ENCODE results near the gene PFKFB4.
A peak's percentile ranks its signal among the peaks of the same experiment; 100 is the strongest.

The PFKFB4 gene

GRCh38 chr3:48507256-48508061 is 49.1 kb downstream of the PFKFB4 start (continued):
- TF ChIP-seq ZNF292 (tag by site-specific recombination; IDR thresholded peaks at IDR 0.05; ENCODE audit: borderline replicate concordance, low read depth) (no peak), ZNF76 (tag by site-specific recombination; IDR thresholded peaks at IDR 0.05; ENCODE audit: borderline replicate concordance, low read depth) (no peak), KLF9 (tag by site-specific recombination; IDR thresholded peaks at IDR 0.05; ENCODE audit: low read depth) (no peak), ZNF211 (tag by site-specific recombination; IDR thresholded peaks at IDR 0.05; ENCODE audit: low read depth) (no peak), ZNF747 (tag by site-specific recombination; IDR thresholded peaks at IDR 0.05) (no peak), ZNF521 (tag by site-specific recombination; IDR thresholded peaks at IDR 0.05) (no peak), ZNF548 (tag by site-specific recombination; IDR thresholded peaks at IDR 0.05) (no peak), PRDM6 (tag by site-specific recombination; IDR thresholded peaks at IDR 0.05) (no peak), ZNF362 (tag by site-specific recombination; IDR thresholded peaks at IDR 0.05) (no peak), ZNF785 (tag by site-specific recombination; IDR thresholded peaks at IDR 0.05) (no peak), ZNF660 (tag by site-specific recombination; IDR thresholded peaks at IDR 0.05) (no peak), ZNF664 (tag by site-specific recombination; IDR thresholded peaks at IDR 0.05) (no peak), ZNF600 (tag by site-specific recombination; IDR thresholded peaks at IDR 0.05) (peak; percentile 62), TCF7L2 (IDR thresholded peaks at IDR 0.05; ENCODE audit: borderline replicate concordance, low read depth, low read length) (no peak), ZNF830 (tag by site-specific recombination; IDR thresholded peaks at IDR 0.05; ENCODE audit: low read depth) (no peak), PBX3 (CRISPR knock-in tag; IDR thresholded peaks at IDR 0.05) (no peak), ZNF266 (tag by site-specific recombination; IDR thresholded peaks at IDR 0.05; ENCODE audit: low read depth) (no peak), ZNF341 (tag by site-specific recombination; IDR thresholded peaks at IDR 0.05; ENCODE audit: low read depth) (no peak), ZBTB20 (tag by site-specific recombination; IDR thresholded peaks at IDR 0.05) (0 out of 2 replicates have a peak, but pooled peaks have one; percentile 13), ZNF670 (tag by site-specific recombination; IDR thresholded peaks at IDR 0.05; ENCODE audit: low read depth) (no peak), ZNF692 (tag by site-specific recombination; IDR thresholded peaks at IDR 0.05) (no peak), ZFP69B (tag by site-specific recombination; IDR thresholded peaks at IDR 0.05) (no peak), ZNF214 (tag by site-specific recombination; IDR thresholded peaks at IDR 0.05; ENCODE audit: borderline replicate concordance) (no peak), KLF1 (tag by site-specific recombination; IDR thresholded peaks at IDR 0.05) (no peak), ZNF423 (tag by site-specific recombination; IDR thresholded peaks at IDR 0.05) (no peak), ZNF792 (tag by site-specific recombination; IDR thresholded peaks at IDR 0.05) (no peak), ZNF169 (tag by site-specific recombination; IDR thresholded peaks at IDR 0.05) (no peak), ZNF677 (tag by site-specific recombination; IDR thresholded peaks at IDR 0.05) (no peak), ZNF18 (tag by site-specific recombination; IDR thresholded peaks at IDR 0.05) (no peak), ZNF19 (tag by site-specific recombination; IDR thresholded peaks at IDR 0.05; ENCODE audit: low read depth) (no peak), ZNF704 (tag by site-specific recombination; IDR thresholded peaks at IDR 0.05) (no peak), ZEB2 (tag by site-specific recombination; IDR thresholded peaks at IDR 0.05) (no peak), ZNF366 (tag by site-specific recombination; conservative IDR thresholded peaks at IDR 0.05) (no peak), ZNF701 (tag by site-specific recombination; IDR thresholded peaks at IDR 0.05) (no peak)
